Measurements from ENCODE around the gene SPHKAP. TPM values are rescaled to one million over a fixed set of nuclear protein-coding genes. Genes with fewer than 3 reads are reported as not detected.
"Not testable (repeated sequence)": the region's sequence is repeated elsewhere in the genome, so short reads cannot be mapped to it uniquely, and the experiment has no call there.

SPHKAP gene
- total RNA-seq, 2 experiments from 2014 or later: not detected

DNA sequence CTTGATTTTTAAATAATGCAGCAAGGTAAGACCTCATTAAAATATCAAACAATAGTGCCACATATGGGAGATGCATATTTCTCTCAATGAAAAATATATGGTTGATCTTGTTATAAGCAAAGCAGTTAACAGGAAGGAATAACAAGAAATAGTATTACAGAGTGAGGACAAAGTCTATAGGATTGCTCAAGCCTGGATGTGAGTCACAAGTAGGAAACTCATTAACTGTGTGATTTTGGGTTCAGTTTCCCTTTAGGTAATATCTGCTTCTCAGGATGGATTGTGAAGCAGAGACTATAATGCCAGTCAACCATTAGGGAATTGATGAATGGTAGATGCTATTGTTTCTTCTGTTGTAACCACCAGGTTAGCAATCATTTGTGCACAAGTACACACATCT lies 42.9 kb upstream of the SPHKAP start:
- H3K27me3 Mint-ChIP-seq: no peaks in the 10 kb centered on the region
- no peaks in the 10 kb centered on the region for H3K4me1 ChIP-seq (ENCODE audit: insufficient read depth, low read length)
- H3K4me3 ChIP-seq (ENCODE audit: low read length): no peak overlapping the region
- H3K9me3 Mint-ChIP-seq: peaks cover 4% of the 10 kb centered on the region
- DNase-seq (no peak), ATAC-seq (ENCODE audit: poor library complexity) (no peak)
- H3K27me3 ChIP-seq (ENCODE audit: control insufficient read depth in 1 of 2, insufficient read depth in 2 of 2, low read length in 2 of 2): no peaks in the 10 kb centered on the region
- no peaks in the 10 kb centered on the region for H3K9me3 ChIP-seq (ENCODE audit: control insufficient read depth in 1 of 2, insufficient read depth in 1 of 2, low read length in 2 of 2)
- CTCF ChIA-PET: no interaction called here
- no peaks in the 10 kb centered on the region for H3K36me3 ChIP-seq (ENCODE audit: insufficient read depth, low read length)
- POLR2A ChIA-PET: no interaction called here
- H3K27ac Mint-ChIP-seq: no peak overlapping the region
- H3K4me1 Mint-ChIP-seq (ENCODE audit: low read depth): no peaks in the 10 kb centered on the region
- H3K36me3 Mint-ChIP-seq (ENCODE audit: low read depth): no peaks in the 10 kb centered on the region
- H3K27ac ChIP-seq (ENCODE audit: low read depth in 1 of 2, low read length in 2 of 2): no peak overlapping the region
- TF ChIP-seq, protein P1, sequence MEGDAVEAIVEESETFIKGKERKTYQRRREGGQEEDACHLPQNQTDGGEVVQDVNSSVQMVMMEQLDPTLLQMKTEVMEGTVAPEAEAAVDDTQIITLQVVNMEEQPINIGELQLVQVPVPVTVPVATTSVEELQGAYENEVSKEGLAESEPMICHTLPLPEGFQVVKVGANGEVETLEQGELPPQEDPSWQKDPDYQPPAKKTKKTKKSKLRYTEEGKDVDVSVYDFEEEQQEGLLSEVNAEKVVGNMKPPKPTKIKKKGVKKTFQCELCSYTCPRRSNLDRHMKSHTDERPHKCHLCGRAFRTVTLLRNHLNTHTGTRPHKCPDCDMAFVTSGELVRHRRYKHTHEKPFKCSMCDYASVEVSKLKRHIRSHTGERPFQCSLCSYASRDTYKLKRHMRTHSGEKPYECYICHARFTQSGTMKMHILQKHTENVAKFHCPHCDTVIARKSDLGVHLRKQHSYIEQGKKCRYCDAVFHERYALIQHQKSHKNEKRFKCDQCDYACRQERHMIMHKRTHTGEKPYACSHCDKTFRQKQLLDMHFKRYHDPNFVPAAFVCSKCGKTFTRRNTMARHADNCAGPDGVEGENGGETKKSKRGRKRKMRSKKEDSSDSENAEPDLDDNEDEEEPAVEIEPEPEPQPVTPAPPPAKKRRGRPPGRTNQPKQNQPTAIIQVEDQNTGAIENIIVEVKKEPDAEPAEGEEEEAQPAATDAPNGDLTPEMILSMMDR (IDR thresholded peaks at IDR 0.05): no peak
- intact Hi-C loops (cut with DNase I, micrococcal nuclease): no loop called here
- no peak overlapping the region for H3K4me3 Mint-ChIP-seq

DNA sequence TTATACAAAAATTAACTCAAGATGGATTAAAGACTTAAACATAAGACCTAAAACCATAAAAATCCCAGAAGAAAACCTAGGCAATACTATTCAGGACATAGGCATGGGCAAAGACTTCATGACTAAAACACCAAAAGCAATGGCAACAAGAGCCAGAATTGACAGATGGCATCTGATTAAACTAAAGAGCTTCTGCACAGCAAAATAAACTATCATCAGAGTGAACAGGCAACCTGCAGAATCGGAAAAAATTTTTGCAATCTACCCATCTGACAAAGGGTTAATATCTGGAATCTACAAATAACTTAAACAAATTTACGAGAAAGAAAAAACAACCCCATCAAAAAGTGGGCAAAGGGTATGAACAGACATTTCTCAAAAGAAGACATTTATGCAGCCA lies 37.1 kb upstream of the SPHKAP start:
- CTCF ChIA-PET; H3K36me3 ChIP-seq (ENCODE audit: insufficient read depth, low read length); H3K4me1 Mint-ChIP-seq (ENCODE audit: low read depth); H3K27me3 Mint-ChIP-seq; H3K9me3 Mint-ChIP-seq; ATAC-seq (ENCODE audit: poor library complexity); H3K4me3 ChIP-seq (ENCODE audit: low read length); H3K9me3 ChIP-seq (ENCODE audit: control insufficient read depth in 1 of 2, insufficient read depth in 1 of 2, low read length in 2 of 2); H3K4me1 ChIP-seq (ENCODE audit: insufficient read depth, low read length); H3K27me3 ChIP-seq (ENCODE audit: control insufficient read depth in 1 of 2, insufficient read depth in 2 of 2, low read length in 2 of 2); intact Hi-C loops (cut with DNase I, micrococcal nuclease); POLR2A ChIA-PET; H3K36me3 Mint-ChIP-seq (ENCODE audit: low read depth); H3K27ac ChIP-seq (ENCODE audit: low read depth in 1 of 2, low read length in 2 of 2); DNase-seq; H3K27ac Mint-ChIP-seq; H3K4me3 Mint-ChIP-seq: not testable (repeated sequence)

DNA sequence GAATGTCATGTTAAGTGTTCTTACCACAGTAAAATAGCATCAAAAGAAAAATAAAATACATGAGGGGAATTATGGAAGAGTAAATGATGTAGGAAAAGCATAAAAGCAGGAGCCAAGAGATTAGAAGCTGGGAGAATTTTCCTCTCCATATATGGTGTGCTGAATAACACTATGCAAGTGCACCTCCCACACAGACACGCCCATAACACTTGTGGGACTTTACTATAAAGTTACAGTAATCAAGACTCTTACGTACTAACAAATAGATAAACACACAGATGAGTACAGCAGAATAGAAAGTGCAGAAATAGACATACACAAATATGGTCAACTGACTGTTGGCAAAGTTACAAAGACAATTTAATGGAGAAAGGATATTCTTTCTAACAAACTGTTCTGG lies 16.0 kb upstream of the SPHKAP start:
- no peaks in the 10 kb centered on the region for H3K4me1 ChIP-seq (ENCODE audit: insufficient read depth, low read length)
- Mint-ChIP-seq H3K27ac (no peak overlapping the region), H3K4me3 (no peak overlapping the region), H3K36me3 (ENCODE audit: low read depth) (no peaks in the 10 kb centered on the region), H3K9me3 (peaks cover 8% of the 10 kb centered on the region), H3K27me3 (no peaks in the 10 kb centered on the region), H3K4me1 (ENCODE audit: low read depth) (no peaks in the 10 kb centered on the region)
- TF ChIP-seq, protein P1 (IDR thresholded peaks at IDR 0.05): no peak
- no peak overlapping the region for H3K4me3 ChIP-seq (ENCODE audit: low read length)
- H3K36me3 ChIP-seq (ENCODE audit: insufficient read depth, low read length): no peaks in the 10 kb centered on the region
- no peak for ATAC-seq (ENCODE audit: poor library complexity)
- ChIA-PET CTCF (no interaction called here), POLR2A (no interaction called here)
- H3K9me3 ChIP-seq (ENCODE audit: control insufficient read depth in 1 of 2, insufficient read depth in 1 of 2, low read length in 2 of 2): peaks cover 0 to 7% of the 10 kb centered on the region in 2 experiments
- no peak for DNase-seq
- no peaks in the 10 kb centered on the region for H3K27me3 ChIP-seq (ENCODE audit: control insufficient read depth in 1 of 2, insufficient read depth in 2 of 2, low read length in 2 of 2)
- intact Hi-C loops (cut with DNase I, micrococcal nuclease): no loop called here
- no peak overlapping the region for H3K27ac ChIP-seq (ENCODE audit: low read depth in 1 of 2, low read length in 2 of 2)
